Right cardiac atrium (tissue), 5 donors: ENCODE data around the gene GPR119. TPM values are rescaled to one million over a fixed set of nuclear protein-coding genes. Genes with fewer than 3 reads are reported as not detected.
"Not testable (repeated sequence)": the region's sequence is repeated elsewhere in the genome, so short reads cannot be mapped to it uniquely, and the experiment has no call there.

ENCODE experiments used
- ATAC-seq, 2 donors: fragments of 200-7000 bp; cut with Tn5 transposase; one replicate each; pipeline versions ENCODE4 v1.8.0 to v1.9.1; 2020; ENCODE audit warnings: moderate library complexity in 2 of 2, mild to moderate bottlenecking in 1 of 2
- DNase-seq, 3 donors: peaks; one replicate each; pipeline ENCODE4 v3.0.0-alpha.2; 2020
- H3K27ac ChIP-seq: one replicate; pipeline ENCODE4 v1.5.1; 2013; ENCODE audit warnings: mild to moderate bottlenecking, low read length, control low read depth, moderate library complexity
- H3K27me3 ChIP-seq: one replicate; pipeline ENCODE4 v1.6.1; 2013; ENCODE audit not compliant: control insufficient read depth, insufficient read depth
- H3K4me1 ChIP-seq: one replicate; pipeline ENCODE4 v1.6.1; 2013; ENCODE audit warnings: low read length; ENCODE audit not compliant: control insufficient read depth, insufficient read depth
- H3K4me3 ChIP-seq: one replicate; pipeline ENCODE4 v1.5.1; 2013; ENCODE audit warnings: low read length, control low read depth
- H3K9me3 ChIP-seq: one replicate; pipeline ENCODE4 v1.6.1; 2013; ENCODE audit warnings: low read length; ENCODE audit not compliant: control insufficient read depth
- WGBS: extraction: QIAGEN DNeasy Blood & Tissue Kit; methylation state at CpG from one replicate; pipeline ENCODE4 v1.1.7; 2013; 5-methylcytosine and 5-hydroxymethylcytosine counted together
- intact Hi-C, 4 donors: fragments of 100-400 bp; cut with DNase I; formaldehyde crosslinking; loops; one replicate each; pipeline versions ENCODE4 v1.11.0 to v1.14.0; 2022 to 2023
- polyA plus RNA-seq: library from polyadenylated mRNA; stranded (reverse); fragments of 200-250 nt; gene quantifications from one replicate; pipeline ENCODE4 v1.2.3, GENCODE V29; 2013
- total RNA-seq, 4 donors: library from RNA; stranded (reverse); fragmentation: NEBNext Ultra II Directional; extraction: Animal tissue kit (Norgen Biotek cat#: 25700); gene quantifications; one replicate each; pipeline ENCODE4 v1.2.1, GENCODE V29; 2021
- donor health status: healthy with polysubstance abuse.
- donor health status: DM: no; HTN: yes; CAD: no.
- donor health status: DM: no; HTN: no; CAD: no.
- donor health status: DM: no; HTN: yes; CAD: no; lungs with severe emphysema.
- donor health status: DM: yes; HTN: yes; CAD: no.

The GPR119 gene
- total and polyA plus RNA-seq, 5 donors, result not detected

DNA sequence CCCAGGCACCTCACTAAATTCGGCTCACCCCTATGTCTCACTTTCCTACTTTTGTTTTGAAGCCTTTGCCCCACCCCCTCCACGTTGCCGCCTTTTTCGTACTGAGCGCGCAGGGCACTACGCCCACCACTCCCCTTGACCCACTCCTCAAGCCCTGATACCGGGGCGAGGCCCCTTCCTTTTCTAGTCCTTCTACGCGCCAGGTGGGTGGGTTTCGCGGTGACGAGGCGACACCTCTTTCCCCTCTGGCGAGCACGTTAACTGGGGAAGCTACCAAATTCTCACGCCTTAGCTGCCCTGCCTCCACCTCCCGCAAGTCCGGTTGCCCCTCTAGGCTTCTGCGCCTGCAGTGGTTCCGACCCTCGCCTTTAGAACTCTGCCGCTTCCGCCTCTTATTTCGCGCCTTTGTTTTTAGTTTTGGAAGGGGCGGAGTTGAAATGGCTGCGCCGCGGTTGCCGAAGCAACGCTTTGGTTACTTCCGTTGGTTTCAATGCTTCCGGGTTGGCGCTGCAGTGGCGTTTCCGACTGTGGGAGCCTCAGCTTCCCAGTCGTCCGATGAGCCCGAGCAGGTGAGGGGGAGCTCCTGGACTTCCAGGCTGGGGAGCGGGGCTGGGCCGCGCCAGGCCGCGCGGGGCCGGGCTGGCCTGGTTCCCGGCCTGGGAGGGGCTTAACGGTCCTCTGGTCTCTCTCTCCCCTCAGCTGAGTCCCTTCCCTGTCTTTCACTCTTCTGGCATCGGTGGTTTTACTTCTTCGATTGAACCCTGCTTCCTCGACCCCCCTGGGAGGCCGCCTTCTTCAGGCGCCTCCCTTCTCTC lies 45.9 kb downstream of the GPR119 start, which contains the start of gene SLC25A14:
Gene SLC25A14 (plus strand): TSS at position 512 of the 815 bp plus-strand sequence. CDS start 360 bp downstream, outside the sequence.
- under 1% methylated on average over 55 of the region's 55 CpGs for WGBS
- ATAC-seq, result peak; percentile 93 to 96
- Histone ChIP-seq H3K4me3 (peak within 1 kb of the TSS; percentile 93), H3K27ac (peak within 1 kb of the TSS; percentile 24), H3K4me1 (peaks cover 4% of the 10 kb centered on the region), H3K9me3 (no peaks in the 10 kb centered on the region), H3K27me3 (no peaks in the 10 kb centered on the region)
- DNase-seq, result peak; percentile 79 to 90 (median 84)
- intact Hi-C loops, result no loop called here

DNA sequence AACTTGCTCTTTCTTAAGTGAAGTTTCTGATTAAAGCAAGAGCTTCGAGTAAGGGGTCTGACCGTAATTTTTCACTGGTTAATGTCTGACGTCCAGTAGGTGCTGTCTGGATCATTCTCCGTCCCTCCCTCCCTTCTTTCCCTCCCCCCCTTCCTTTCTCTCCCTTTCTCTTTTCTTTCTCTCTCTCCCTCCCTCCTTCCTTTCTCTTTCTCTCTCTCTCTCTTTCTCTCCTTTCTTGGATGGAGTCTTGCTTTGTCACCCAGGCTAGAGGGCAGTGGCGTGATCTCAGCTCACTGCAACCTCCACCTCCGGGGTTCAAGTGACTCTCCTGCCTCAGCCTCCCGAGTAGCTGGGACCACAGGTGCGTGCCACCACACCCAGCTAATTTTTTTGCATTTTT lies 46.6 kb downstream of the GPR119 start:
- intact Hi-C loops, H3K27ac ChIP-seq, H3K4me1 ChIP-seq, DNase-seq, H3K27me3 ChIP-seq, H3K4me3 ChIP-seq, ATAC-seq, H3K9me3 ChIP-seq: not testable (repeated sequence)
- WGBS, result 70% methylated on average over 8 of the region's 8 CpGs

DNA sequence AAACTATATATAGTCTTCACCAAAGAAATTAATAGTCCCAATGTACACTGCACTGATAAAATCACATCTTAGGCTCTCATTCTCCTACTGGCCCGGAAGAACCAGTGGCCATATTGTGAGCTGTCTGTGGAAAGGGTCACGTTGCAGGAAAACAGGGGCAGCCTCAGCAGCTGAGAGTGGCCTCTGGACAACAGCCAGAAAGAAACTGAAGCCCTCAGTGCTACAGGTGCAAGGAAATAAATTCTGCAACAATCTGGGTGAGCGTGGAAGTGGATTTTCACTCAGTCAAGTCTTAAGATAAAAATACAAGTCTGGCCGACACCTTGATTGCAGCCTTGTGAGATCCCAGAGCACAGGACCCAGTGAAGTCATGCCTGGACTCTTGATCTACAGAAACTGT lies 48.9 kb downstream of the GPR119 start:
- H3K27ac ChIP-seq, result no peak overlapping the region
- peaks cover 4% of the 10 kb centered on the region for H3K4me1 ChIP-seq
- H3K4me3 ChIP-seq, result no peak overlapping the region
- DNase-seq (no peak), ATAC-seq (no peak)
- WGBS, result 50% methylated on average over 4 of the region's 4 CpGs
- intact Hi-C loops, result no loop called here
- no peaks in the 10 kb centered on the region for H3K9me3 ChIP-seq
- H3K27me3 ChIP-seq, result no peaks in the 10 kb centered on the region

Other genes starting within 250 kb of the GPR119 start
- 100 to 1,000 TPM in 1 of 4 donors, 10 to 100 TPM in 3; 82.0 to 102 (median 89.9) TPM for gene AIFM1, start 219.8 kb downstream of the GPR119 start, total RNA-seq
- 129 TPM for gene AIFM1, start 219.8 kb downstream of the GPR119 start, polyA plus RNA-seq
- gene RAB33A, start 213.7 kb downstream of the GPR119 start, total RNA-seq, result 10 to 100 TPM in 3 of 4 donors, 1 to 10 TPM in 1; 9.8 to 21.9 (median 18.9) TPM
- 11.3 TPM for gene RAB33A, start 213.7 kb downstream of the GPR119 start, polyA plus RNA-seq
- 1 to 10 TPM; 1.6 to 2.4 (median 2.1) TPM for gene ZNF280C, start 116.8 kb downstream of the GPR119 start, total RNA-seq
- gene ZNF280C, start 116.8 kb downstream of the GPR119 start, polyA plus RNA-seq, result 0.86 TPM
- 1 to 10 TPM; 5.5 to 7.9 (median 6.3) TPM for gene SLC25A14, start 45.8 kb downstream of the GPR119 start, total RNA-seq
- 7.4 TPM for gene SLC25A14, start 45.8 kb downstream of the GPR119 start, polyA plus RNA-seq
- gene RBMX2, start 16.3 kb upstream of the GPR119 start, total RNA-seq, result 10 to 100 TPM; 12.6 to 14.6 (median 14.0) TPM
- gene RBMX2, start 16.3 kb upstream of the GPR119 start, polyA plus RNA-seq, result 13.1 TPM